Thoracic aorta (tissue), 2 donors: ENCODE data around the gene ZBTB5. TPM values are rescaled to one million over a fixed set of nuclear protein-coding genes. Genes with fewer than 3 reads are reported as not detected.
"Not testable (repeated sequence)": the region's sequence is repeated elsewhere in the genome, so short reads cannot be mapped to it uniquely, and the experiment has no call there.

ENCODE experiments used
- ATAC-seq: fragments of 150-250 bp; one replicate; pipeline ENCODE4 v1.8.0; 2017; ENCODE audit warnings: low read depth; ENCODE audit not compliant: insufficient number of reproducible peaks, low FRiP score
- DNase-seq: peaks from one replicate; pipeline ENCODE4 v3.0.0-alpha.2; 2020; ENCODE audit warnings: low spot score
- H3K27ac ChIP-seq, 2 donors: fragments of 200-600 bp; sonication (generic); 1 replicate in 1 of 2; 2 replicates in 1 of 2; pipeline ENCODE4 v1.5.1; 2016; ENCODE audit warnings: mild to moderate bottlenecking in 2 of 2, moderate library complexity in 2 of 2
- H3K27me3 ChIP-seq: fragments of 200-600 bp; sonication (generic); replicated peaks from 2 replicates; pipeline ENCODE4 v1.6.0; 2016; ENCODE audit warnings: mild to moderate bottlenecking; ENCODE audit not compliant: insufficient read depth
- H3K36me3 ChIP-seq: fragments of 200-600 bp; sonication (generic); one replicate; pipeline ENCODE4 v1.5.1; 2016
- H3K4me1 ChIP-seq, 2 donors: fragments of 200-600 bp; sonication (generic); 1 replicate in 1 of 2; 2 replicates in 1 of 2; pipeline versions ENCODE4 v1.5.1 to v1.6.0; 2016; ENCODE audit warnings: low read depth in 2 of 2, mild to moderate bottlenecking in 1 of 2; ENCODE audit not compliant: control insufficient read depth in 1 of 2
- H3K4me3 ChIP-seq: fragments of 200-600 bp; sonication (generic); 2 replicates; pipeline ENCODE4 v1.5.1; 2016; ENCODE audit warnings: mild to moderate bottlenecking
- H3K9me3 ChIP-seq: fragments of 200-600 bp; sonication (generic); 2 replicates; pipeline ENCODE4 v1.5.1; 2016
- total RNA-seq, 2 donors: library from RNA; depleted of rRNA; stranded (reverse); fragments of >200 nt; gene quantifications; one replicate each; pipeline versions ENCODE4 v1.1.0 to v1.2.3, GENCODE V29; 2016
- TF ChIP-seq, protein P1 (sequence below): fragments of 200-600 bp; sonication (generic); IDR thresholded peaks from one replicate; pipeline ENCODE4 v1.5.1; 2019; ENCODE audit warnings: antibody characterized with exemption

The ZBTB5 gene
- total RNA-seq, 2 donors from 2014 or later: 8.3 to 15.0 TPM

- TF ChIP-seq, protein P1, sequence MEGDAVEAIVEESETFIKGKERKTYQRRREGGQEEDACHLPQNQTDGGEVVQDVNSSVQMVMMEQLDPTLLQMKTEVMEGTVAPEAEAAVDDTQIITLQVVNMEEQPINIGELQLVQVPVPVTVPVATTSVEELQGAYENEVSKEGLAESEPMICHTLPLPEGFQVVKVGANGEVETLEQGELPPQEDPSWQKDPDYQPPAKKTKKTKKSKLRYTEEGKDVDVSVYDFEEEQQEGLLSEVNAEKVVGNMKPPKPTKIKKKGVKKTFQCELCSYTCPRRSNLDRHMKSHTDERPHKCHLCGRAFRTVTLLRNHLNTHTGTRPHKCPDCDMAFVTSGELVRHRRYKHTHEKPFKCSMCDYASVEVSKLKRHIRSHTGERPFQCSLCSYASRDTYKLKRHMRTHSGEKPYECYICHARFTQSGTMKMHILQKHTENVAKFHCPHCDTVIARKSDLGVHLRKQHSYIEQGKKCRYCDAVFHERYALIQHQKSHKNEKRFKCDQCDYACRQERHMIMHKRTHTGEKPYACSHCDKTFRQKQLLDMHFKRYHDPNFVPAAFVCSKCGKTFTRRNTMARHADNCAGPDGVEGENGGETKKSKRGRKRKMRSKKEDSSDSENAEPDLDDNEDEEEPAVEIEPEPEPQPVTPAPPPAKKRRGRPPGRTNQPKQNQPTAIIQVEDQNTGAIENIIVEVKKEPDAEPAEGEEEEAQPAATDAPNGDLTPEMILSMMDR: no peak
Observed at GRCh38 chr9:37485389-37486255, 20.4 kb upstream of the ZBTB5 start, which contains the start of gene POLR1E. Gene POLR1E, plus strand, starts transcription at chr9:37485948. Its CDS starts 100 bp downstream, at chr9:37486048.

DNA sequence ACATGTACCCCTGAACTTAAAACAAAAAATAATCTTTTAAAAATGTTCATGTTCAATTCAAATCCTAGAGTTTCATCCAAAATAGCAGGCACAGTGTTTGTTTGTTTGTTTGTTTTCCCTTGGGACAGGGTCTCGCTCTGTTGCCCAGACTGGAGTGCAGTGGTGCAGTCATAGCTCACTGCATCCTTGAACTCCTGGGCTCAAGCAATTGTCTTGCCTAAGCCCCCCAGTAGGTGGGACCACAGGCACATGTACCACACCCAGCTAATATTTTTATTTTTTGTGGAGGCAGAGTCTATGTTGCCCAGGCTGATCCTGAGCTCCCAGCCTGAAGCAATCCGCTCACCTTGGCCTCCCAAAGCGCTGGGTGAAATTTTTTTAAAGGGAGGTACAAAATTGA lies 15.5 kb upstream of the ZBTB5 start:
- H3K4me3 ChIP-seq: no peak overlapping the region
- H3K9me3 ChIP-seq: no peaks in the 10 kb centered on the region
- TF ChIP-seq, protein P1: no peak
- H3K36me3 ChIP-seq: no peaks in the 10 kb centered on the region
- H3K4me1 ChIP-seq: peaks cover 0 to 3% of the 10 kb centered on the region in 2 donors
- ATAC-seq (no peak), DNase-seq (no peak)
- H3K27ac ChIP-seq: no peak overlapping the region
- no peaks in the 10 kb centered on the region for H3K27me3 ChIP-seq

More at GRCh38 chr9:37485389-37486255, 20.4 kb upstream of the ZBTB5 start, which contains the start of gene POLR1E:
- Histone ChIP-seq H3K27me3 (no peaks in the 10 kb centered on the region), H3K36me3 (no peaks in the 10 kb centered on the region), H3K9me3 (no peaks in the 10 kb centered on the region), H3K4me3 (peak within 1 kb of the TSS; percentile 87), H3K27ac (peak within 1 kb of the TSS; percentile 90 to 93), H3K4me1 (peaks cover 17 to 22% of the 10 kb centered on the region in 2 donors)
- DNase-seq (peak; percentile 68), ATAC-seq (peak; percentile 64)

DNA sequence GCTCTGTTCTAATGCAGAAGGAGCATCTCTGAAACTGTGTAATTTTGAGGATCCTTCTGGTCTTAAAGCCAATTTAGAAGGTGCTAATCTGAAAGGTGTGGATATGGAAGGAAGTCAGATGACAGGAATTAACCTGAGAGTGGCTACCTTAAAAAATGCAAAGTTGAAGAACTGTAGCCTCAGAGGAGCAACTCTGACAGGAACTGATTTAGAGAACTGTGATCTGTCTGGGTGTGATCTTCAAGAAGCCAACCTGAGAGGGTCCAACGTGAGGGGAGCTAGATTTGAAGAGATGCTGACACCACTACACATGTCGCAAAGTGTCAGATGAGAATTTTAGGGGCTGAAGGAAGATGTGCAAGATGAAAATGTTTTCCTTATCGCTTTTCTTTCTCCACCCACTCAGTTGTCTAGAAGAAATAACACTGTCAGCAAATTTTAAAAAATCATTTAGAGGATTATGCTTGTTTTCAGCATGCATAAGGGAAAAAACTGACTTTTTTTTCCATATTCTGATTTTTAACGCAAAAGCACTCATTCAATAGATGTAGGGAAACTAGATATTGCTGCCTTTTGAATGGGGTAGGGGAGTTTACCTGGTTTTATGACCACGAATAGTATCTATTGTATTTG lies 12.9 kb upstream of the ZBTB5 start:
- H3K36me3 ChIP-seq, H3K27ac ChIP-seq, ATAC-seq, DNase-seq, H3K9me3 ChIP-seq, H3K4me1 ChIP-seq, H3K4me3 ChIP-seq, H3K27me3 ChIP-seq: not testable (repeated sequence)

DNA sequence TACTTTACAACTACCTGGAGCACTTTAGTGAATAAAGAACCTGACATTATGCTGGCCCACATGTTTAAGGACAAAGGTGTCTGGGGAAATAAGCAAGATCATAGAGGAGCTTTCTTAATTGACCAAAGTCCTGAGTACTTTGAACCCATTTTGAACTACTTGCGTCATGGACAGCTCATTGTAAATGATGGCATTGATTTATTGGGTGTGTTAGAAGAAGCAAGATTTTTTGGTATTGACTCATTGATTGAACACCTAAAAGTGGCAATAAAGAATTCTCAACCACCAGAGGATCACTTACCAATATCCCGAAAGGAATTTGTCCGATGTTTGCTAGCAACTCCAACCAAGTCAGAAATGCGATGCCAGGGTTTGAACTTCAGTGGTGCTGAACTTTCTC lies 12.2 kb upstream of the ZBTB5 start:
- not testable (repeated sequence) for H3K36me3 ChIP-seq, H3K27ac ChIP-seq, ATAC-seq, H3K9me3 ChIP-seq, H3K27me3 ChIP-seq, H3K4me3 ChIP-seq, H3K4me1 ChIP-seq, DNase-seq

GRCh38 chr9:37476930-37477329 lies 11.7 kb upstream of the ZBTB5 start:
- Histone ChIP-seq H3K4me1 (peaks cover 8 to 9% of the 10 kb centered on the region in 2 donors), H3K9me3 (peaks cover 6% of the 10 kb centered on the region), H3K36me3 (no peaks in the 10 kb centered on the region), H3K27ac (no peak overlapping the region), H3K4me3 (no peak overlapping the region), H3K27me3 (no peaks in the 10 kb centered on the region)
- ATAC-seq (no peak), DNase-seq (no peak)
- TF ChIP-seq, protein P1: no peak

DNA sequence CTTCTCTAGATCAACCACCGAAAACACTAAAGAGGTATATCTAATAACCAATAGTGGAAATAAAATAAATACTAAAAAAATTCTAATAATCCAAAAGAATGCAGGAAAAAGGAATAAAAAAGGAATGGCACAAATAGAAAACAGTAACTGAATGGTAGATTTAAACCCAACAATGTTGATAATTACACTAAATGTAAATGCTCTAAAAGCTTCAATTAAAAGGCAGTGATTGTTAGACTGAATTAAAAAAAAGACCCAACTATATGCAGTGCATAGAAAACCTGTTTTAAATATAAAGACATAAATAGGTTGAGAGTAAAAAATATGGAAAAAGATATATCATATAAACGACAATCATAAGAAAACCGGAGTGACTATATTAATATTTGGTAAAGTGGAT lies 9.2 kb upstream of the ZBTB5 start:
- H3K27me3 ChIP-seq: no peaks in the 10 kb centered on the region
- TF ChIP-seq, protein P1: no peak
- H3K4me1 ChIP-seq: peaks cover 8 to 13% of the 10 kb centered on the region in 2 donors
- no peak overlapping the region for H3K4me3 ChIP-seq
- ATAC-seq: no peak
- H3K27ac ChIP-seq: no peak overlapping the region
- no peaks in the 10 kb centered on the region for H3K36me3 ChIP-seq
- peaks cover 6% of the 10 kb centered on the region for H3K9me3 ChIP-seq
- no peak for DNase-seq

- H3K4me3 ChIP-seq, ATAC-seq, H3K27me3 ChIP-seq, H3K27ac ChIP-seq, DNase-seq, H3K36me3 ChIP-seq, H3K9me3 ChIP-seq: not testable (repeated sequence)
- H3K4me1 ChIP-seq: peaks cover 8 to 13% of the 10 kb centered on the region in 2 donors
Observed at GRCh38 chr9:37473982-37474381, 8.7 kb upstream of the ZBTB5 start.
